K562 (cell line): ENCODE measurements around the gene GRK3. TPM values are rescaled to one million over a fixed set of nuclear protein-coding genes. Genes with fewer than 3 reads are reported as not detected.

Source experiments
- CCNT2 ChIP-seq: IDR thresholded peaks from 2 replicates; pipeline ENCODE4 v1.6.1; 2011; ENCODE audit warnings: borderline replicate concordance, low read depth, mild to moderate bottlenecking, moderate library complexity, mixed read lengths, low read length; ENCODE audit not compliant: insufficient read length; ENCODE audit errors: extremely low read depth
- GTF2E2 ChIP-seq: fragments of 200-800 bp; sonication (Bioruptor generic); IDR thresholded peaks from 2 replicates; pipeline ENCODE4 v1.6.1; 2016; ENCODE audit warnings: missing genetic modification characterization, missing compliant biosample characterization
- HDAC2 ChIP-seq: fragments of 450-650 bp; IDR thresholded peaks from 2 replicates; pipeline ENCODE4 v1.6.1; 2016; ENCODE audit warnings: mild to moderate bottlenecking
- MEIS2 ChIP-seq: fragments of 450-650 bp; IDR thresholded peaks from 2 replicates; pipeline ENCODE4 v1.6.1; 2014; ENCODE audit warnings: mild to moderate bottlenecking; ENCODE audit not compliant: partially characterized antibody
- MLLT1 ChIP-seq, 2 experiments: fragments of 450-650 bp; IDR thresholded peaks; 2 replicates each; pipeline ENCODE4 v1.6.1; 2016
- NFIC ChIP-seq: fragments of 450-650 bp; IDR thresholded peaks from 2 replicates; pipeline ENCODE4 v1.6.1; 2017; ENCODE audit warnings: mild to moderate bottlenecking, inconsistent platforms
- RUNX1 ChIP-seq: sonication (generic); IDR thresholded peaks from 2 replicates; pipeline ENCODE4 v1.6.1; 2016; ENCODE audit warnings: antibody characterized with exemption, low read depth
- SUPT5H ChIP-seq: fragments of 450-650 bp; IDR thresholded peaks from 2 replicates; pipeline ENCODE4 v1.6.1; 2016
- TAF15 ChIP-seq: fragments of 200-400 bp; formaldehyde crosslinking; IDR thresholded peaks from 2 replicates; pipeline ENCODE4 v1.6.1; 2017; ENCODE audit warnings: mild to moderate bottlenecking, low read depth, low read length, moderate library complexity
- TAL1 ChIP-seq: fragments of 450-650 bp; IDR thresholded peaks from 2 replicates; pipeline ENCODE4 v1.6.1; 2016; ENCODE audit warnings: mild to moderate bottlenecking
- TBL1XR1 ChIP-seq, 2 experiments: IDR thresholded peaks; 2 replicates each; pipeline ENCODE4 v1.6.1; 2012; ENCODE audit warnings: improper control_type of control experiment in 2 of 2, low read length in 2 of 2, mild to moderate bottlenecking in 1 of 2
- TCF3 ChIP-seq: sonication (generic); formaldehyde crosslinking; IDR thresholded peaks from 2 replicates; pipeline ENCODE4 v1.4.0; 2020; ENCODE audit warnings: mild to moderate bottlenecking, missing genetic modification reagents
- XRCC4 ChIP-seq: IDR thresholded peaks from one replicate; pipeline ENCODE4 v1.6.1; 2011; ENCODE audit not compliant: insufficient read depth, insufficient read length; ENCODE audit errors: extremely low read depth
- ZNF592 ChIP-seq: fragments of 450-650 bp; IDR thresholded peaks from 2 replicates; pipeline ENCODE4 v1.6.1; 2017; ENCODE audit warnings: antibody characterized with exemption, mild to moderate bottlenecking
- ZNF766 ChIP-seq: fragments of 200-800 bp; sonication (Bioruptor generic); conservative IDR thresholded peaks from 2 replicates; pipeline ENCODE4 v1.6.1; 2016; ENCODE audit warnings: missing genetic modification characterization, missing compliant biosample characterization
- polyA plus RNA-seq, 8 experiments: library from polyadenylated mRNA; depleted of rRNA in 4 of 8; stranded (reverse) in 5 of 8; unstranded in 3 of 8; fragments of >200 nt; fragmentation: Nextera tagmentation in 2 of 8; fragmentation: Illumina TruSeq in 1 of 8; extraction: Ambion mirVana in 2 of 8; extraction: Trizol in 1 of 8; gene quantifications; 2 replicates each; pipeline versions ENCODE4 v1.2.1 to v1.2.3, GENCODE V29; 2011 to 2014; ENCODE audit warnings: inconsistent platforms in 1 of 8, missing spikeins in 1 of 8
- total RNA-seq, 7 experiments: library from RNA; depleted of rRNA in 6 of 7; stranded (reverse); fragments of >200 nt in 6 of 7; fragmentation: Illumina TruSeq in 2 of 7; extraction: Trizol in 2 of 7; gene quantifications; 2 replicates each; pipeline versions ENCODE4 v1.2.1 to v1.2.3, GENCODE V29; 2011 to 2021; ENCODE audit warnings: low replicate concordance in 1 of 7
- TF ChIP-seq, protein P1 (sequence below): fragments of 250-450 bp; sonication (Bioruptor Pico); IDR thresholded peaks from 2 replicates; pipeline ENCODE4 v1.8.0; 2022; ENCODE audit warnings: moderate library complexity, mild to moderate bottlenecking, inconsistent platforms
- TF ChIP-seq, protein P2 (sequence below): sonication (generic); formaldehyde crosslinking; IDR thresholded peaks from 2 replicates; pipeline ENCODE4 v1.9.0; 2022; ENCODE audit warnings: mild to moderate bottlenecking, missing genetic modification reagents
- TF ChIP-seq, protein P3 (sequence below), 2 experiments: fragments of 450-650 bp; conservative IDR thresholded peaks; 2 replicates each; pipeline ENCODE4 v1.6.1; 2017; ENCODE audit warnings: mild to moderate bottlenecking in 2 of 2, moderate library complexity in 2 of 2

The GRK3 gene
- total and polyA plus RNA-seq, 9 of the 15 experiments (the other 6 are each of a cell fraction or from before 2014, with no cell fraction given) = 1.4 to 7.6 (median 3.6) TPM

GRCh38 chr22:25741692-25742626, 177.5 kb downstream of the GRK3 start, which contains the start of gene MYO18B (continued):
- TF ChIP-seq, protein P1, sequence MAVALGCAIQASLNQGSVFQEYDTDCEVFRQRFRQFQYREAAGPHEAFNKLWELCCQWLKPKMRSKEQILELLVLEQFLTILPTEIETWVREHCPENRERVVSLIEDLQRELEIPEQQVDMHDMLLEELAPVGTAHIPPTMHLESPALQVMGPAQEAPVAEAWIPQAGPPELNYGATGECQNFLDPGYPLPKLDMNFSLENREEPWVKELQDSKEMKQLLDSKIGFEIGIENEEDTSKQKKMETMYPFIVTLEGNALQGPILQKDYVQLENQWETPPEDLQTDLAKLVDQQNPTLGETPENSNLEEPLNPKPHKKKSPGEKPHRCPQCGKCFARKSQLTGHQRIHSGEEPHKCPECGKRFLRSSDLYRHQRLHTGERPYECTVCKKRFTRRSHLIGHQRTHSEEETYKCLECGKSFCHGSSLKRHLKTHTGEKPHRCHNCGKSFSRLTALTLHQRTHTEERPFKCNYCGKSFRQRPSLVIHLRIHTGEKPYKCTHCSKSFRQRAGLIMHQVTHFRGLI (CRISPR knock-in tag) = no peak
- TF ChIP-seq SUPT5H (peak; percentile 74), TCF3 (CRISPR knock-in tag) (peak; percentile 56; the same call in 1 of the 2 replicates), MEIS2 (peak; percentile 28), TAL1 (peak; percentile 68; the same call in 1 of the 2 replicates), XRCC4 (no peak), MLLT1 (IDR thresholded peaks at IDR 0.05) (0 out of 4 replicates have a peak, but pooled peaks of 1 of the 2 experiments have one; percentile 43), CCNT2 (peak; percentile 68), TBL1XR1 (IDR thresholded peaks at IDR 0.05; ENCODE audit: low read length in 2 of 2) (peak in 1 of 2 experiments; percentile 52; a peak in 2 of 4 replicates), RUNX1 (0 out of 2 replicates have a peak, but pooled peaks have one; percentile 44), HDAC2 (0 out of 2 replicates have a peak, but pooled peaks have one; percentile 44), ZNF766 (CRISPR knock-in tag) (peak; percentile 69), NFIC (peak; percentile 46), ZNF592 (peak; percentile 92), TAF15 (no peak), GTF2E2 (tag) (peak; percentile 48; the same call in 1 of the 2 replicates)
- TF ChIP-seq, protein P2, sequence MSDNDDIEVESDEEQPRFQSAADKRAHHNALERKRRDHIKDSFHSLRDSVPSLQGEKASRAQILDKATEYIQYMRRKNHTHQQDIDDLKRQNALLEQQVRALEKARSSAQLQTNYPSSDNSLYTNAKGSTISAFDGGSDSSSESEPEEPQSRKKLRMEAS (CRISPR knock-in tag) = peak; percentile 65
- TF ChIP-seq, protein P3, sequence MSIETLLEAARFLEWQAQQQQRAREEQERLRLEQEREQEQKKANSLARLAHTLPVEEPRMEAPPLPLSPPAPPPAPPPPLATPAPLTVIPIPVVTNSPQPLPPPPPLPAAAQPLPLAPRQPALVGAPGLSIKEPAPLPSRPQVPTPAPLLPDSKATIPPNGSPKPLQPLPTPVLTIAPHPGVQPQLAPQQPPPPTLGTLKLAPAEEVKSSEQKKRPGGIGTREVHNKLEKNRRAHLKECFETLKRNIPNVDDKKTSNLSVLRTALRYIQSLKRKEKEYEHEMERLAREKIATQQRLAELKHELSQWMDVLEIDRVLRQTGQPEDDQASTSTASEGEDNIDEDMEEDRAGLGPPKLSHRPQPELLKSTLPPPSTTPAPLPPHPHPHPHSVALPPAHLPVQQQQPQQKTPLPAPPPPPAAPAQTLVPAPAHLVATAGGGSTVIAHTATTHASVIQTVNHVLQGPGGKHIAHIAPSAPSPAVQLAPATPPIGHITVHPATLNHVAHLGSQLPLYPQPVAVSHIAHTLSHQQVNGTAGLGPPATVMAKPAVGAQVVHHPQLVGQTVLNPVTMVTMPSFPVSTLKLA (conservative IDR thresholded peaks at IDR 0.05) = peak; percentile 59 to 89; a peak in 3 of 4 replicates
